Osteoblast (primary cell): ENCODE results near the gene SHMT2. TPM values are rescaled to one million over a fixed set of nuclear protein-coding genes. Genes with fewer than 3 reads are reported as not detected.

Source experiments
- DNase-seq: peaks from one replicate; pipeline ENCODE4 v3.0.0; 2011; ENCODE audit warnings: low spot score, mixed read lengths; ENCODE audit not compliant: insufficient read length; ENCODE audit errors: missing footprints
- H2AFZ ChIP-seq: 2 replicates; pipeline ENCODE4 v1.6.0; 2011; ENCODE audit warnings: mild to moderate bottlenecking, low read length
- H3K27ac ChIP-seq: 2 replicates; pipeline ENCODE4 v1.5.1; 2011; ENCODE audit warnings: mild to moderate bottlenecking, low read depth, low read length, moderate library complexity
- H3K27me3 ChIP-seq: 2 replicates; pipeline ENCODE4 v1.6.0; 2012; ENCODE audit warnings: mild to moderate bottlenecking, control low read depth, inconsistent platforms, low read length, moderate library complexity; ENCODE audit not compliant: insufficient read depth
- H3K36me3 ChIP-seq: 2 replicates; pipeline ENCODE4 v1.5.1; 2011; ENCODE audit warnings: mild to moderate bottlenecking, low read length, control low read depth, moderate library complexity; ENCODE audit not compliant: insufficient read depth
- H3K4me1 ChIP-seq: 2 replicates; pipeline ENCODE4 v1.5.1; 2011; ENCODE audit warnings: mild to moderate bottlenecking, low read length, control low read depth, moderate library complexity; ENCODE audit not compliant: insufficient read depth
- H3K4me2 ChIP-seq: 2 replicates; pipeline ENCODE4 v1.6.0; 2011; ENCODE audit warnings: mild to moderate bottlenecking, low read length; ENCODE audit not compliant: insufficient read depth
- H3K4me3 ChIP-seq: fragments of 200-600 bp; sonication (generic); 3 replicates; pipeline ENCODE4 v1.5.1; 2012; ENCODE audit warnings: mild to moderate bottlenecking, low read length, inconsistent platforms; ENCODE audit not compliant: insufficient read depth
- H3K79me2 ChIP-seq: 2 replicates; pipeline ENCODE4 v1.6.0; 2012; ENCODE audit warnings: mild to moderate bottlenecking, low read length, control low read depth, inconsistent platforms; ENCODE audit not compliant: insufficient read depth
- H3K9me3 ChIP-seq: 2 replicates; pipeline ENCODE4 v1.5.1; 2011; ENCODE audit warnings: low read depth, low read length, control low read depth
- H4K20me1 ChIP-seq: 2 replicates; pipeline ENCODE4 v1.6.0; 2012; ENCODE audit warnings: mild to moderate bottlenecking, low read length, control low read depth; ENCODE audit not compliant: insufficient read depth
- CTCF ChIP-seq: IDR thresholded peaks from 2 replicates; pipeline ENCODE4 v1.5.1; 2011; ENCODE audit warnings: mild to moderate bottlenecking, low read depth, low read length, moderate library complexity; ENCODE audit errors: extremely low read depth
- total RNA-seq: library from RNA; depleted of rRNA; stranded (reverse); fragments of >200 nt; gene quantifications from 2 replicates; pipeline ENCODE4 v1.2.3, GENCODE V29; 2012

The SHMT2 gene
- total RNA-seq, 1 donor, result 408 TPM

GRCh38 chr12:57190821-57191220 lies 38.7 kb upstream of the SHMT2 start:
- Histone ChIP-seq H3K4me2 (no peak overlapping the region), H3K27me3 (no peaks in the 10 kb centered on the region)

DNA sequence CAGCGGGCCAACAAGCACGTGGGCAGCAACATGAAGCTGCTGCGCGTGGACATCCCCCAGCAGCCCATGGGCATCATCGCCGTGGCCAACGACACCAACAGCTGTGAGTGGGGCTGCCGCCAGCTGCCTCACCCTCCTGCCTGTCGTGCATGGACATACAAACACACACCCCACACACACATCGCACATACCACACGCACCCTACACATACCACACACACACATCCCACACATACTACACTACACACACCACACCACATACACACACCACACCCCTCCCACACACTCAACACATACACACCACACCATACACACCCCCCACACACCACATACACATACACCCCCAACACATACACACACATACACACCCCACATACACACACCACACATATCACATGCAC lies 38.1 kb upstream of the SHMT2 start:
- peaks cover 58% of the 10 kb centered on the region for H4K20me1 ChIP-seq
- TF ChIP-seq CTCF, result no peak
- H3K4me1 ChIP-seq, result no peaks in the 10 kb centered on the region
- H2AFZ ChIP-seq, result no peak overlapping the region
- no peaks in the 10 kb centered on the region for H3K27me3 ChIP-seq
- H3K4me3 ChIP-seq, result no peak overlapping the region
- no peaks in the 10 kb centered on the region for H3K9me3 ChIP-seq
- H3K36me3 ChIP-seq, result peaks cover 98% of the 10 kb centered on the region
- no peak overlapping the region for H3K27ac ChIP-seq
- DNase-seq, result no peak
- H3K4me2 ChIP-seq, result no peak overlapping the region
- H3K79me2 ChIP-seq, result peaks cover 44% of the 10 kb centered on the region

More at GRCh38 chr12:57190821-57191220, 38.7 kb upstream of the SHMT2 start:
- Histone ChIP-seq H2AFZ (no peak overlapping the region), H4K20me1 (peaks cover 58% of the 10 kb centered on the region), H3K4me3 (no peak overlapping the region), H3K27ac (no peak overlapping the region), H3K9me3 (no peaks in the 10 kb centered on the region), H3K4me1 (no peaks in the 10 kb centered on the region), H3K36me3 (peaks cover 98% of the 10 kb centered on the region), H3K79me2 (peaks cover 44% of the 10 kb centered on the region)
- DNase-seq, result no peak
- TF ChIP-seq CTCF, result no peak

DNA sequence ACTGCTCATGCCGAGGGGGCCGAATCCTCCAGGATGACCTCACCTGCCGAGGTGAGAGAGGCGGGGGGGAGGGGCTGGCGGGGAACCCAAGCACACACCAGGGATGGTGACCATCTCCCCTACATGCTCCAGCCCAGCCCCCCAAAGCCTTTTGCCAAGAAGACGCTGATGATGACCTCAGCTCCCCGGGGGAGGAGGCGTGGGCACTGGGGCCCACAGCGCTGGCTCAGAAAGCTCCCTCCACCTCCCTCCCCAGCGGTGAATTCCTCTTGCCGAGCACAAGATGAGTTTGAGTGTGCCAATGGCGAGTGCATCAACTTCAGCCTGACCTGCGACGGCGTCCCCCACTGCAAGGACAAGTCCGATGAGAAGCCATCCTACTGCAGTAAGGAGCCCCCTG lies 36.6 kb upstream of the SHMT2 start:
- H3K9me3 ChIP-seq, result no peaks in the 10 kb centered on the region
- H3K4me2 ChIP-seq, result no peak overlapping the region
- peak; percentile 94 for DNase-seq
- H3K79me2 ChIP-seq, result peaks cover 37% of the 10 kb centered on the region
- H2AFZ ChIP-seq, result no peak overlapping the region
- H3K4me1 ChIP-seq, result no peaks in the 10 kb centered on the region
- H3K36me3 ChIP-seq, result peaks cover 98% of the 10 kb centered on the region
- H3K27ac ChIP-seq, result no peak overlapping the region
- peaks cover 52% of the 10 kb centered on the region for H4K20me1 ChIP-seq
- no peak overlapping the region for H3K4me3 ChIP-seq
- TF ChIP-seq CTCF, result no peak
- no peaks in the 10 kb centered on the region for H3K27me3 ChIP-seq

DNA sequence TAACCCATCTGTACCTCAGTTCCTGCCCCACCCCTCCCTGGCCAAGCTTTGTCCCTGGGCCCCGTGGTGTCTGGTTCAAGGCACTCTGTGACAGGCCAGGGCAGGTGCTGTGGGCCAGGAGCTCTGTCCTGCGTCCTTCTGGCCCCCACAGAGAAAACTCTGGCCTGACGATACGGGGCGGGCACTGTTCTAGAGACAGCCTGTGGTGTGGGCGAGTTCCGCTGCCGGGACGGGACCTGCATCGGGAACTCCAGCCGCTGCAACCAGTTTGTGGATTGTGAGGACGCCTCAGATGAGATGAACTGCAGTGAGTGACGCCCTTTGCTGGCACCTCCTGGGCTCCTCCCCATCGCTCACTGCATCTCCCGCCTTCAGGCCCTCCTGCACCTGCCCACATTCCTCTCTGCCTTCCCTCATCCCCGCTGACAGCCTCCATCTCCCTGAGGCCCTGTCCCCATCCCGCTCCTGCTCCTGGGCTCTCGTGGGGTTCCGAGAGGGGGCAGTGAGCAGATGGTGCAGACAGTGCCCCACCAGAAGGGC lies 35.7 kb upstream of the SHMT2 start:
- Histone ChIP-seq H3K4me3 (no peak overlapping the region), H3K36me3 (peaks cover 98% of the 10 kb centered on the region), H3K27ac (no peak overlapping the region), H3K9me3 (no peaks in the 10 kb centered on the region), H3K27me3 (no peaks in the 10 kb centered on the region), H2AFZ (no peak overlapping the region), H3K4me2 (no peak overlapping the region), H3K4me1 (no peaks in the 10 kb centered on the region), H3K79me2 (peaks cover 43% of the 10 kb centered on the region), H4K20me1 (peaks cover 52% of the 10 kb centered on the region)
- no peak for DNase-seq
- no peak for TF ChIP-seq CTCF
